Upper lobe of left lung (tissue), 6 donors: ENCODE measurements around the gene GRIA1. TPM values are rescaled to one million over a fixed set of nuclear protein-coding genes. Genes with fewer than 3 reads are reported as not detected.

ENCODE experiments used
- ATAC-seq, 2 donors: fragments of 200-7000 bp; cut with Tn5 transposase; one replicate each; pipeline ENCODE4 v1.9.1; 2022; ENCODE audit warnings: mild to moderate bottlenecking in 2 of 2, moderate library complexity in 2 of 2; ENCODE audit not compliant: low FRiP score in 2 of 2
- DNase-seq, 2 donors: peaks; one replicate each; pipeline ENCODE4 v3.0.0-alpha.2; 2019 to 2020
- H3K27ac ChIP-seq, 4 donors: fragments of 200-600 bp; sonication (generic); one replicate each; pipeline ENCODE4 v1.5.1; 2016 to 2019
- H3K27me3 ChIP-seq, 4 donors: fragments of 200-600 bp; sonication (generic); one replicate each; pipeline ENCODE4 v1.5.1; 2017 to 2019
- H3K36me3 ChIP-seq, 4 donors: fragments of 200-600 bp; sonication (generic); one replicate each; pipeline ENCODE4 v1.5.1; 2016 to 2019
- H3K4me1 ChIP-seq, 4 donors: fragments of 200-600 bp; sonication (generic); one replicate each; pipeline ENCODE4 v1.5.1; 2018 to 2019
- H3K4me3 ChIP-seq, 4 donors: fragments of 200-600 bp; sonication (generic); one replicate each; pipeline ENCODE4 v1.5.1; 2017 to 2019; ENCODE audit warnings: mild to moderate bottlenecking in 2 of 4, moderate library complexity in 1 of 4
- H3K9me3 ChIP-seq, 4 donors: fragments of 200-600 bp; sonication (generic); one replicate each; pipeline ENCODE4 v1.5.1; 2018 to 2019
- EP300 ChIP-seq, 4 donors: sonication (generic); formaldehyde crosslinking; IDR thresholded peaks; one replicate each; pipeline ENCODE4 v1.5.1; 2017; ENCODE audit warnings: antibody characterized with exemption in 4 of 4, control low read depth in 2 of 4
- POLR2A ChIP-seq, 4 donors: fragments of 450-650 bp; IDR thresholded peaks; one replicate each; pipeline ENCODE4 v1.5.1; 2016 to 2017; ENCODE audit warnings: antibody characterized with exemption in 4 of 4, mild to moderate bottlenecking in 2 of 4
- POLR2AphosphoS5 ChIP-seq, 2 donors: sonication (generic); formaldehyde crosslinking; IDR thresholded peaks; one replicate each; pipeline ENCODE4 v1.5.1; 2017; ENCODE audit warnings: antibody characterized with exemption in 2 of 2
- WGBS, 2 donors: methylation state at CpG; one replicate each; pipeline ENCODE4 v1.1.5; 2017 to 2018; 5-methylcytosine and 5-hydroxymethylcytosine counted together
- total RNA-seq, 6 donors: library from RNA; depleted of rRNA in 4 of 6; stranded (reverse); fragments of >200 nt in 4 of 6; gene quantifications; one replicate each; pipeline versions ENCODE4 v1.1.0 to v1.2.1, GENCODE V29; 2016 to 2021
- TF ChIP-seq, protein P1 (sequence below), 6 experiments: fragments of 450-650 bp in 4 of 6; fragments of 200-600 bp in 2 of 6; sonication (generic) in 2 of 6; IDR thresholded peaks; one replicate each; pipeline ENCODE4 v1.5.1; 2016 to 2019; ENCODE audit warnings: antibody characterized with exemption in 6 of 6
- donor health status: DM: no; HTN: no; CAD: no; lungs with moderate emphysema.
- donor health status: DM: no; HTN: yes; CAD: no; lungs with severe emphysema.

The GRIA1 gene
- total RNA-seq, 6 donors from 2014 or later, result 4.3 to 17.8 (median 9.3) TPM

GRCh38 chr5:153525536-153525935 is 35.1 kb downstream of the GRIA1 start:
- Histone ChIP-seq H3K4me3 (no peak overlapping the region), H3K27ac (no peak overlapping the region), H3K9me3 (no peaks in the 10 kb centered on the region), H3K4me1 (peaks cover 3 to 5% (median 4%) of the 10 kb centered on the region in 4 donors), H3K27me3 (no peaks in the 10 kb centered on the region), H3K36me3 (no peaks in the 10 kb centered on the region)
- TF ChIP-seq, protein P1, sequence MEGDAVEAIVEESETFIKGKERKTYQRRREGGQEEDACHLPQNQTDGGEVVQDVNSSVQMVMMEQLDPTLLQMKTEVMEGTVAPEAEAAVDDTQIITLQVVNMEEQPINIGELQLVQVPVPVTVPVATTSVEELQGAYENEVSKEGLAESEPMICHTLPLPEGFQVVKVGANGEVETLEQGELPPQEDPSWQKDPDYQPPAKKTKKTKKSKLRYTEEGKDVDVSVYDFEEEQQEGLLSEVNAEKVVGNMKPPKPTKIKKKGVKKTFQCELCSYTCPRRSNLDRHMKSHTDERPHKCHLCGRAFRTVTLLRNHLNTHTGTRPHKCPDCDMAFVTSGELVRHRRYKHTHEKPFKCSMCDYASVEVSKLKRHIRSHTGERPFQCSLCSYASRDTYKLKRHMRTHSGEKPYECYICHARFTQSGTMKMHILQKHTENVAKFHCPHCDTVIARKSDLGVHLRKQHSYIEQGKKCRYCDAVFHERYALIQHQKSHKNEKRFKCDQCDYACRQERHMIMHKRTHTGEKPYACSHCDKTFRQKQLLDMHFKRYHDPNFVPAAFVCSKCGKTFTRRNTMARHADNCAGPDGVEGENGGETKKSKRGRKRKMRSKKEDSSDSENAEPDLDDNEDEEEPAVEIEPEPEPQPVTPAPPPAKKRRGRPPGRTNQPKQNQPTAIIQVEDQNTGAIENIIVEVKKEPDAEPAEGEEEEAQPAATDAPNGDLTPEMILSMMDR (IDR thresholded peaks at IDR 0.05), result no peak
- TF ChIP-seq POLR2A (IDR thresholded peaks at IDR 0.05), result no peak
- TF ChIP-seq EP300 (IDR thresholded peaks at IDR 0.05), result no peak
- TF ChIP-seq POLR2AphosphoS5 (IDR thresholded peaks at IDR 0.05), result no peak
- DNase-seq, result no peak
- 94 to 100% methylated on average over 1 of the region's 1 CpG for WGBS, 2 donors
- no peak for ATAC-seq

DNA sequence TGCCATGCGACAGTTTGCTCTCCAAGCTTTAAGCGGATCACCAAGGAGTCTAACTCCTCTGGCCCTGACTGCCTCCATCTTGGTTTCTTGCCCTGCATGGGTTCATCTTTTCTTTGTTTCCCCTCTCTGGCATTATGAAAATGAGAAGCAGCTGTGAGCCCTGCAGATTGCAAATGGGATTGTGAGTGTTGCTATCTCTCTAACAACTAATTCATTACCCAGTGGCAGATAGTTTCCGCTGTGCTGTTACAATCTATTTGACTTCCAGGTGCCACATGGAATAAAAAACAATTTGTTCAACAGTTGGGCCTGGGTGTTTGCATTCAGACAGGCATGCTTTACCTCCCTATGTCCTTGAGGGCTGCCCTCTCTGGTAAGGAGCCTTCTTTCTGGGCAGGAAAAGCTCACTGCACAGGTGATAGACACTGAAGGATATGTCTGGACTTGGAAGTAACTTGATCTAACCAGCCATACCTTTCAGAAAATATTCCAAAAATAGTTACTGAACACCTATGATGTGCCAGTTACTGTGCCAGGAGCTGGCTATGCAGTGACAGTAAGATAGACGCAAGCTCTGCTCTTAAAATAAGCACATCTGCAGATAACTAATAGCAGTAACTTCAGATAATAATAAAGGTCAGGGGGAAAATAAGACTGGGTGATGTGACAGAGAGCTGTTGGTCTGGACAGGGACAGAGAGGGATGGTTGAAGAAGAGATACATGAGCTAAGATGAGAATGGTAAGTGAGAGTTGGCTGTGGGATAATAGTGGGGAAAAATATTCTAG is 40.1 kb downstream of the GRIA1 start:
- H3K27ac ChIP-seq, result no peak overlapping the region
- H3K36me3 ChIP-seq, result no peaks in the 10 kb centered on the region
- no peaks in the 10 kb centered on the region for H3K9me3 ChIP-seq
- no peaks in the 10 kb centered on the region for H3K4me1 ChIP-seq
- TF ChIP-seq POLR2A (IDR thresholded peaks at IDR 0.05), result no peak
- TF ChIP-seq, protein P1 (IDR thresholded peaks at IDR 0.05), result no peak
- no peak for TF ChIP-seq EP300 (IDR thresholded peaks at IDR 0.05)
- TF ChIP-seq POLR2AphosphoS5 (IDR thresholded peaks at IDR 0.05), result no peak
- DNase-seq (no peak), ATAC-seq (no peak)
- no peak overlapping the region for H3K4me3 ChIP-seq
- 91 to 93% methylated on average over 4 of the region's 4 CpGs for whole genome bisulfite sequencing, 2 donors
- H3K27me3 ChIP-seq, result no peaks in the 10 kb centered on the region

DNA sequence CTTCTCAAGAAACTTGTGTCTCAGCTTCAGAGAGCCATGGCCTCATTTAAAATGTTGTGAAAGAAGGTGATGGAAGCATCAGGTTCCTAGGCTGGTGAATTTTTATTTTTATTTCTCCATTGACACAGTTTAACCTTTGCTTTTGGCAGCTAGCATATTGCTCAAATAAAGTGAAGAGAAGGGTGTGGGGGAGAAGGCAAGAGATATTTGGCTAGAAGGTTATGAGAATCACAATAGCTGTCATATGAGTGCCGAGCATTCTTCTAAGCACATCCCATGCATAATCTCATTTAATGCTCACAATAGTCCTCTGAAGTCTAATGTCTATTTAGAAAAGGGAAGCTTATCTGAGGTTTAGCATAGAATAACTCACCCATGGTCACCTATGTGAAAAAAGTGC is 43.1 kb downstream of the GRIA1 start:
- Histone ChIP-seq H3K4me3 (no peak overlapping the region), H3K36me3 (no peaks in the 10 kb centered on the region), H3K27me3 (no peaks in the 10 kb centered on the region), H3K9me3 (no peaks in the 10 kb centered on the region), H3K27ac (no peak overlapping the region), H3K4me1 (no peaks in the 10 kb centered on the region)
- TF ChIP-seq POLR2AphosphoS5 (IDR thresholded peaks at IDR 0.05) (no peak), EP300 (IDR thresholded peaks at IDR 0.05) (no peak), POLR2A (IDR thresholded peaks at IDR 0.05) (no peak)
- TF ChIP-seq, protein P1 (IDR thresholded peaks at IDR 0.05), result no peak
- no peak for ATAC-seq
- WGBS, 2 donors, result 84 to 85% methylated on average over 1 of the region's 1 CpG
- DNase-seq, result no peak

DNA sequence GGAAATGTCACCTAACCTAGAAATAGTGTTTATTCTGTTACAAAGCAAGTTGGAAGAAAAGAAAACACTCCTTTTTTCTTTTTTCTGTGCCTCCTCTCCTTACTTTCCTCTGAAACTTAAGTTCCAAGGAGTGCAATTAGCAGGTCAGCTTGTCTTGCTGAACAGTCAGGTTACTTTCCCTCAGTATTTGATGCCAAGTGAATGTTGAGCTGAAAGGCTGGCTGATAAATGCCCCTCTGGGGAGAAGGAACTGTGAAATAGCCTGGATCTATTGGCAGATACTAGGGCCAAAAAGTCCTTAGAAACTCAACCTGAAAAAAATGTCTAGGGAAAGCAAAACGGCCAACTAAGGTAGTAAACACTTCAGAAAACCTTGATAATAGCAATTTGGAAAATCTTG is 43.6 kb downstream of the GRIA1 start:
- 29 to 38% methylated on average over 1 of the region's 1 CpG for WGBS, 2 donors
- DNase-seq (no peak), ATAC-seq (no peak)
- H3K9me3 ChIP-seq, result no peaks in the 10 kb centered on the region
- H3K4me1 ChIP-seq, result no peaks in the 10 kb centered on the region
- H3K4me3 ChIP-seq, result no peak overlapping the region
- TF ChIP-seq POLR2A (IDR thresholded peaks at IDR 0.05) (no peak), POLR2AphosphoS5 (IDR thresholded peaks at IDR 0.05) (no peak), EP300 (IDR thresholded peaks at IDR 0.05) (no peak)
- TF ChIP-seq, protein P1 (IDR thresholded peaks at IDR 0.05), result no peak
- H3K36me3 ChIP-seq, result no peaks in the 10 kb centered on the region
- no peak overlapping the region for H3K27ac ChIP-seq
- no peaks in the 10 kb centered on the region for H3K27me3 ChIP-seq

- Histone ChIP-seq H3K4me1 (no peaks in the 10 kb centered on the region), H3K36me3 (no peaks in the 10 kb centered on the region), H3K4me3 (no peak overlapping the region), H3K27me3 (no peaks in the 10 kb centered on the region), H3K9me3 (no peaks in the 10 kb centered on the region), H3K27ac (no peak overlapping the region)
- no peak for ATAC-seq
- TF ChIP-seq EP300 (IDR thresholded peaks at IDR 0.05), result no peak
- TF ChIP-seq, protein P1 (IDR thresholded peaks at IDR 0.05), result no peak
- no peak for TF ChIP-seq POLR2A (IDR thresholded peaks at IDR 0.05)
- TF ChIP-seq POLR2AphosphoS5 (IDR thresholded peaks at IDR 0.05), result no peak
- WGBS, 2 donors, result 88 to 93% methylated on average over 8 of the region's 8 CpGs
- DNase-seq, result no peak
Observed at GRCh38 chr5:153537207-153537606, 46.7 kb downstream of the GRIA1 start.
